SJSA1 (cell line): ENCODE data around the gene TBC1D24. TPM values are rescaled to one million over a fixed set of nuclear protein-coding genes. Genes with fewer than 3 reads are reported as not detected.
A peak's percentile ranks its signal among the peaks of the same experiment; 100 is the strongest.
"Not testable (repeated sequence)": the region's sequence is repeated elsewhere in the genome, so short reads cannot be mapped to it uniquely, and the experiment has no call there.

ENCODE experiments used
- DNase-seq, 2 experiments: peaks; one replicate each; pipeline ENCODE4 v3.0.0-alpha.2; 2015 to 2020; ENCODE audit warnings: low spot score in 2 of 2, low read depth in 1 of 2
- H3K27ac ChIP-seq: fragments of 250-450 bp; sonication (Bioruptor Pico); 2 replicates; pipeline ENCODE4 v1.5.1; 2020; ENCODE audit warnings: mild to moderate bottlenecking, moderate library complexity
- H3K27me3 ChIP-seq: fragments of 250-450 bp; sonication (Bioruptor Pico); replicated peaks from 2 replicates; pipeline ENCODE4 v1.5.1; 2020; ENCODE audit warnings: mild to moderate bottlenecking, moderate library complexity
- H3K36me3 ChIP-seq: fragments of 250-450 bp; sonication (Bioruptor Pico); 2 replicates; pipeline ENCODE4 v1.5.1; 2020; ENCODE audit warnings: mild to moderate bottlenecking
- H3K4me1 ChIP-seq: fragments of 250-450 bp; sonication (Bioruptor Pico); replicated peaks from 2 replicates; pipeline ENCODE4 v1.6.1; 2021; ENCODE audit warnings: mild to moderate bottlenecking
- H3K4me3 ChIP-seq: fragments of 250-450 bp; sonication (Bioruptor Pico); 2 replicates; pipeline ENCODE4 v1.5.1; 2020; ENCODE audit warnings: mild to moderate bottlenecking
- H3K9me3 ChIP-seq: fragments of 250-450 bp; sonication (Bioruptor Pico); replicated peaks from 2 replicates; pipeline ENCODE4 v1.5.1; 2020; ENCODE audit warnings: mild to moderate bottlenecking
- total RNA-seq: library from RNA; depleted of rRNA; stranded (reverse); fragments of >200 nt; shearing (Covaris generic); gene quantifications from 2 replicates; pipeline ENCODE4 v1.2.3, GENCODE V29; 2014

The TBC1D24 gene
- total RNA-seq, 1 experiment from 2014 or later: 9.3 TPM

GRCh38 chr16:2531371-2531695, 56.4 kb downstream of the TBC1D24 start, which contains the start of gene CEMP1:
Gene CEMP1, minus strand, starts transcription at chr16:2531408. Its CDS starts 335 bp downstream, at chr16:2531073.
- peaks cover 31% of the 10 kb centered on the region for H3K4me1 ChIP-seq
- DNase-seq: no peak
- peak within 1 kb of the TSS; percentile 30 for H3K27ac ChIP-seq

GRCh38 chr16:2531696-2532493, 57.0 kb downstream of the TBC1D24 start:
- peak overlapping the region; percentile 30 for H3K27ac ChIP-seq
- H3K36me3 ChIP-seq: peaks cover 41% of the 10 kb centered on the region
- H3K27me3 ChIP-seq: no peaks in the 10 kb centered on the region
- peak; percentile 92 to 98 for DNase-seq
- peak overlapping the region; percentile 34 for H3K4me3 ChIP-seq
- peaks cover 35% of the 10 kb centered on the region for H3K4me1 ChIP-seq
- peaks cover 8% of the 10 kb centered on the region for H3K9me3 ChIP-seq

More at GRCh38 chr16:2531371-2531695, 56.4 kb downstream of the TBC1D24 start, which contains the start of gene CEMP1:
- Histone ChIP-seq H3K27me3 (no peaks in the 10 kb centered on the region), H3K36me3 (peaks cover 47% of the 10 kb centered on the region), H3K9me3 (peaks cover 6% of the 10 kb centered on the region), H3K4me3 (peak within 1 kb of the TSS; percentile 34)

GRCh38 chr16:2532494-2533141, 57.7 kb downstream of the TBC1D24 start:
- peaks cover 8% of the 10 kb centered on the region for H3K9me3 ChIP-seq
- DNase-seq: peak in 1 of 2 experiments; percentile 39
- H3K27ac ChIP-seq: no peak overlapping the region
- H3K4me3 ChIP-seq: peak overlapping the region; percentile 34
- H3K4me1 ChIP-seq: peaks cover 41% of the 10 kb centered on the region
- H3K36me3 ChIP-seq: peaks cover 37% of the 10 kb centered on the region
- no peaks in the 10 kb centered on the region for H3K27me3 ChIP-seq

DNA sequence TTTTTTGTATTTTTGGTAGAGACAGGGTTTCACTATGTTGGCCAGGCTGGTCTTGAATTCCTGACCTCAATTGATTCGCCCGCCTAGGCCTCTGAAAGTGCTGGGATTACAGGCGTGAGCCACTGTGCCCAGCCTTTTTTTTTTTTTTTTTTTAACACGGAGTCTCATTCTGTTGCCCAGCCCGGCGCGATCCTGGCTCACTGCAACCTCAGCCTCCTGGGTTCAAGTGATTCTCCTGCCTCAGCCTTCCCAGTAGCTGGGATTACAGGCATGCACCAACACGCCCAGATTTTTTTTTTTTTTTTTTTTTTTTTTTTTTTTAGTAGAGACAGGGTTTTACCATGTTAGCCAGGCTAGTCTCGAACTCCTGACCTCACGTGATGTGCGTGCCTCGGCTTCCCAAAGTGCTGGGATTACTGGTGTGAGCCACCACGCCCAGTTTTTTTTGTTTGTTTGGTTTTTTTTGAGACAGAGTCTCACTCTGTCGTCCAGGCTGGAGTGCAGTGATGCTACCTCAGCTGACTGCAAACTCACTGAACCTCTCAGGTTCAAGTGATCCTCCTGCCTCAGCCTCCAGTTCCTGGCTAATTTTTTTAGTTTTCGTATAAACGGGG, 58.3 kb downstream of the TBC1D24 start:
- not testable (repeated sequence) for H3K27me3 ChIP-seq, DNase-seq, H3K4me3 ChIP-seq, H3K27ac ChIP-seq, H3K9me3 ChIP-seq
- H3K36me3 ChIP-seq: peaks cover 33% of the 10 kb centered on the region
- peaks cover 41% of the 10 kb centered on the region for H3K4me1 ChIP-seq

- DNase-seq: no peak
- H3K27me3 ChIP-seq: no peaks in the 10 kb centered on the region
- peaks cover 41% of the 10 kb centered on the region for H3K4me1 ChIP-seq
- peaks cover 26% of the 10 kb centered on the region for H3K36me3 ChIP-seq
- no peak overlapping the region for H3K27ac ChIP-seq
- no peak overlapping the region for H3K4me3 ChIP-seq
- H3K9me3 ChIP-seq: peaks cover 8% of the 10 kb centered on the region
Observed at GRCh38 chr16:2533912-2534311, 59.0 kb downstream of the TBC1D24 start.

GRCh38 chr16:2534335-2534734, 59.4 kb downstream of the TBC1D24 start:
- H3K27me3 ChIP-seq, H3K9me3 ChIP-seq, H3K4me3 ChIP-seq, DNase-seq, H3K27ac ChIP-seq: not testable (repeated sequence)
- Histone ChIP-seq H3K36me3 (peaks cover 24% of the 10 kb centered on the region), H3K4me1 (peaks cover 41% of the 10 kb centered on the region)

GRCh38 chr16:2535625-2536013, 60.7 kb downstream of the TBC1D24 start:
- Histone ChIP-seq H3K4me1 (peaks cover 41% of the 10 kb centered on the region), H3K4me3 (no peak overlapping the region)

DNA sequence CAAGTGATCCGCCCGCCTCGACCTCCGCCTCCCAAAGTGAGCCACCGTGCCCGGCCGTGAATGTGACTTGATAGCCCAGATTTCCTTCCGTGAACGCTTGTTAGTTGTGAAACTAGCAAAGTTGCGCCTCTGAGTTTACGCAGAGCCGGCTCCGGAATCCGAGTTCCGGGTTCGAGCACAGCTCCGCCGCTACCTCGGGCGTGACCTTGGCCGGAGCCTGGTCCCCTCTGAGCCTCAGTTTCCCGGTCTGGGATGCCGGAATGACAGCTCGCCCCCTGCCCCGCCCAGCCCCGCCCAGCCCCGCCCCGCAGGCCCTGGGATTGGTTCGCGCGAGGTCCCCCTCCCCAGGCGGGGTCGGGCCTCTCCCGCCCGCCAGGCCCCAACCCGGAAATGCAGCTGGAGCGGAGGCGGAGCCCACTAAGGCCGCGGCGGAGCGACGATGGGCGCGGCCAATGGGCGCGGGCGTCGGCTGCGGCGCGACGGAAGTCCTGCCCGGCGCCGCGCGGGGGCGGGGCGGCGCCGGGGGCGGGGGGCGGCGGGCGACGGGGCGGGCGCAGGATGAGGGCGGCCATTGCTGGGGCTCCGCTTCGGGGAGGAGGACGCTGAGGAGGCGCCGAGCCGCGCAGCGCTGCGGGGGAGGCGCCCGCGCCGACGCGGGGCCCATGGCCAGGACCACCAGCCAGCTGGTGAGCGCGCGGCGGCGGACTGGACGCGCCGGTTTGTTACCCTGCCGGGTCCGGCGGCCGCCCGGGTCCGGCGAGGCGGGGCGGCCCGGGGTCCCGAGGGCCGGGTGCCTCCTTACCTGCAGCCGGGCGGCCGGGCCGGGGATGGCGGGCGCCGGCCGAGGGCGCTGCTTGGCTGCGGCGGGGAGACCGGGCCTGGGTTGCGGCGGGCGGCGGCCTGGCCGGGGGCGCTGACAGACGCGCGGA, 62.8 kb downstream of the TBC1D24 start, which contains the start of gene PDPK1:
PDPK1 (plus strand) TSS at position 571 of the 929 bp plus-strand sequence; CDS start at position 663, 92 bp downstream.
- peak; percentile 86 to 94 for DNase-seq
- Histone ChIP-seq H3K4me3 (peak within 1 kb of the TSS; percentile 96), H3K36me3 (peaks cover 11% of the 10 kb centered on the region), H3K9me3 (peaks cover 8% of the 10 kb centered on the region), H3K27me3 (no peaks in the 10 kb centered on the region), H3K4me1 (peaks cover 28% of the 10 kb centered on the region), H3K27ac (peak within 1 kb of the TSS; percentile 70)

More at GRCh38 chr16:2535625-2536013, 60.7 kb downstream of the TBC1D24 start:
- Histone ChIP-seq H3K36me3 (peaks cover 17% of the 10 kb centered on the region), H3K27ac (peak overlapping the region; percentile 78), H3K9me3 (peaks cover 8% of the 10 kb centered on the region), H3K27me3 (no peaks in the 10 kb centered on the region)
- peak; percentile 87 to 95 for DNase-seq

- H3K4me3 ChIP-seq, H3K9me3 ChIP-seq, H3K27ac ChIP-seq, DNase-seq, H3K27me3 ChIP-seq: not testable (repeated sequence)
- peaks cover 11% of the 10 kb centered on the region for H3K36me3 ChIP-seq
- H3K4me1 ChIP-seq: peaks cover 25% of the 10 kb centered on the region
Observed at GRCh38 chr16:2539192-2539844, 64.4 kb downstream of the TBC1D24 start.

DNA sequence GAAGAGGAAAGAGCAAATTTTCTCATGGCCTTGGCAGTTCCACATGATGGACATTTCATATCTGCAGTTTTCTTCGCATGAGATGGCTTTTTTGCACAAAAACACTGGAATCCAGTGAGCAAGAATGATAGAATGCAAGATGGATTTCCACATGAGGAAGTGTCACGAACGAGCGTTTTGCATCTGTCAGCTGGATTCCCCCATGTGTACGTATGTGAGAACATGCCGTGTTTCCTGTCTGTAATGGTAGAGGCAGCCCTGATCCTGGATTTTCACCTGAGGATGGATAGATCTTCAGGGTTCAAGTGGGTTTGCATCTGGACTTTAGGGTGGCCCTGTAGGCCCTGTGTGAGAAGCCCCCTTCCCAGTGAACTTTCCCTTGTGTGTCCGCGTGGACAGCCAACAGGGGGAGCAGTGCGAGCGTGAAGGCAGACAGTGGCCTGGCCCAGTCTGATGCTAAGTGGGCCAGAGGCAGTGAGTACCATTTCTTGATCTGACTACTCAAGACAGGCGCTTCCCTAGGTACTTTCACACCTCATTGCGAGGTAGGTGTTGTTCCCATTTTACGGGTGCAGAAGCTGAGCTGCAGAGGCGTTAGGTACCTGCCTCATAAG, 65.0 kb downstream of the TBC1D24 start:
- H3K27me3 ChIP-seq, H3K9me3 ChIP-seq, H3K27ac ChIP-seq, H3K4me3 ChIP-seq, DNase-seq: not testable (repeated sequence)
- Histone ChIP-seq H3K36me3 (peaks cover 11% of the 10 kb centered on the region), H3K4me1 (peaks cover 24% of the 10 kb centered on the region)

GRCh38 chr16:2540912-2541311, 66.0 kb downstream of the TBC1D24 start:
- not testable (repeated sequence) for H3K27me3 ChIP-seq, H3K27ac ChIP-seq, H3K4me3 ChIP-seq, DNase-seq, H3K9me3 ChIP-seq
- peaks cover 14% of the 10 kb centered on the region for H3K4me1 ChIP-seq
- H3K36me3 ChIP-seq: peaks cover 11% of the 10 kb centered on the region

DNA sequence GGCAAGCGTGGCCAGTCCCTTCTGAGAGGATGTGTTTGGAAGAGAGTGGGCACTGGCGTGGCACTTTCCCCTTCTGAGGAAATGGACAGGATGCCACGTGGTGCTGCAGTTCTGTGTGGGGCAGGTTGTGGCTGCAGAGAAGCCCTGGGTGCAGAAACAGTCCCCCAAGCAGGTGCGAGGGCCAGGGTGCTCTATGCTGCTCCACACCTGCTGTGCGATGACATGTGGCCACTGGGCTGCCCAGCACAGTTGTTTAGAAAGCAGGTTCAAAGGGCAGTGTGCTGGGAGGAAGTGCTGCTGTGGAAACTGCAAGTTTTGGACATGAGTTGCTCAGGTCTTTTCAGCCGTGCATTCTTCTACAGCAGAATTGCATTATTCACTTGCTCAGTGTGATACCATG, 66.5 kb downstream of the TBC1D24 start:
- H3K9me3 ChIP-seq, H3K4me1 ChIP-seq, H3K4me3 ChIP-seq, H3K27ac ChIP-seq, H3K27me3 ChIP-seq, DNase-seq: not testable (repeated sequence)
- H3K36me3 ChIP-seq: peaks cover 11% of the 10 kb centered on the region
